ENCODE results near the gene KIT.

DNA sequence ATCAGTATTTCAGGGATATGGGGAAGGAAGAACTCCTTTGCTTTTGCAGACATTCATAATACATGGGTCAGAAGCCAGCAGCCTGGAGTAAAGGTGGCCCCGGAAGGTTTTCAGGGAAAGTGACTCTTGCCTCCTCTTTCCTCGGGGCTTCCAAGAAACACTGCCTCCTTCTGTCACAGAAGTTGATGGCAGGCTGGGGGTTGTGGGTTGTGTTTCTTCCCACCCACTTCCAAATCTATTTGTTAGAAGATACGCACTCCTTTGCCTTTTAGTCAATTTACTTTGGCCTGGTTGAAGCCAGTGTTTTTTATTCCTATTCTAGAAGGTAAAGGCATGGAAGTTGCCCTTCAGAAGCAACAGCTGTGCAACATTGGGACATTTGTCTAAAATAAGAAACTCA lies 19.7 kb downstream of the KIT start:
- TF ChIP-seq, protein P1, sequence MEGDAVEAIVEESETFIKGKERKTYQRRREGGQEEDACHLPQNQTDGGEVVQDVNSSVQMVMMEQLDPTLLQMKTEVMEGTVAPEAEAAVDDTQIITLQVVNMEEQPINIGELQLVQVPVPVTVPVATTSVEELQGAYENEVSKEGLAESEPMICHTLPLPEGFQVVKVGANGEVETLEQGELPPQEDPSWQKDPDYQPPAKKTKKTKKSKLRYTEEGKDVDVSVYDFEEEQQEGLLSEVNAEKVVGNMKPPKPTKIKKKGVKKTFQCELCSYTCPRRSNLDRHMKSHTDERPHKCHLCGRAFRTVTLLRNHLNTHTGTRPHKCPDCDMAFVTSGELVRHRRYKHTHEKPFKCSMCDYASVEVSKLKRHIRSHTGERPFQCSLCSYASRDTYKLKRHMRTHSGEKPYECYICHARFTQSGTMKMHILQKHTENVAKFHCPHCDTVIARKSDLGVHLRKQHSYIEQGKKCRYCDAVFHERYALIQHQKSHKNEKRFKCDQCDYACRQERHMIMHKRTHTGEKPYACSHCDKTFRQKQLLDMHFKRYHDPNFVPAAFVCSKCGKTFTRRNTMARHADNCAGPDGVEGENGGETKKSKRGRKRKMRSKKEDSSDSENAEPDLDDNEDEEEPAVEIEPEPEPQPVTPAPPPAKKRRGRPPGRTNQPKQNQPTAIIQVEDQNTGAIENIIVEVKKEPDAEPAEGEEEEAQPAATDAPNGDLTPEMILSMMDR (IDR thresholded peaks at IDR 0.05), result no peak
- no peak for TF ChIP-seq POLR2AphosphoS5 (IDR thresholded peaks at IDR 0.05; ENCODE audit: low read depth, low read length)
- TF ChIP-seq SIN3A (IDR thresholded peaks at IDR 0.05; ENCODE audit: borderline replicate concordance, insufficient read depth, low read depth, low read length), result no peak
- TF ChIP-seq, protein P2, sequence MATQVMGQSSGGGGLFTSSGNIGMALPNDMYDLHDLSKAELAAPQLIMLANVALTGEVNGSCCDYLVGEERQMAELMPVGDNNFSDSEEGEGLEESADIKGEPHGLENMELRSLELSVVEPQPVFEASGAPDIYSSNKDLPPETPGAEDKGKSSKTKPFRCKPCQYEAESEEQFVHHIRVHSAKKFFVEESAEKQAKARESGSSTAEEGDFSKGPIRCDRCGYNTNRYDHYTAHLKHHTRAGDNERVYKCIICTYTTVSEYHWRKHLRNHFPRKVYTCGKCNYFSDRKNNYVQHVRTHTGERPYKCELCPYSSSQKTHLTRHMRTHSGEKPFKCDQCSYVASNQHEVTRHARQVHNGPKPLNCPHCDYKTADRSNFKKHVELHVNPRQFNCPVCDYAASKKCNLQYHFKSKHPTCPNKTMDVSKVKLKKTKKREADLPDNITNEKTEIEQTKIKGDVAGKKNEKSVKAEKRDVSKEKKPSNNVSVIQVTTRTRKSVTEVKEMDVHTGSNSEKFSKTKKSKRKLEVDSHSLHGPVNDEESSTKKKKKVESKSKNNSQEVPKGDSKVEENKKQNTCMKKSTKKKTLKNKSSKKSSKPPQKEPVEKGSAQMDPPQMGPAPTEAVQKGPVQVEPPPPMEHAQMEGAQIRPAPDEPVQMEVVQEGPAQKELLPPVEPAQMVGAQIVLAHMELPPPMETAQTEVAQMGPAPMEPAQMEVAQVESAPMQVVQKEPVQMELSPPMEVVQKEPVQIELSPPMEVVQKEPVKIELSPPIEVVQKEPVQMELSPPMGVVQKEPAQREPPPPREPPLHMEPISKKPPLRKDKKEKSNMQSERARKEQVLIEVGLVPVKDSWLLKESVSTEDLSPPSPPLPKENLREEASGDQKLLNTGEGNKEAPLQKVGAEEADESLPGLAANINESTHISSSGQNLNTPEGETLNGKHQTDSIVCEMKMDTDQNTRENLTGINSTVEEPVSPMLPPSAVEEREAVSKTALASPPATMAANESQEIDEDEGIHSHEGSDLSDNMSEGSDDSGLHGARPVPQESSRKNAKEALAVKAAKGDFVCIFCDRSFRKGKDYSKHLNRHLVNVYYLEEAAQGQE (IDR thresholded peaks at IDR 0.05; ENCODE audit: insufficient read depth in 1 of 2, low read depth in 2 of 2, low read length in 1 of 2), result no peak
